Right lobe of liver (tissue), 4 donors: ENCODE data around the gene ARRDC4.

Experiments
- CTCF ChIP-seq, 4 donors: fragments of 200-600 bp in 3 of 4; fragments of 450-650 bp in 1 of 4; IDR thresholded peaks; one replicate each; pipeline versions ENCODE4 v1.5.1 to v1.8.0; 2016 to 2022; ENCODE audit warnings: antibody characterized with exemption in 4 of 4, mild to moderate bottlenecking in 2 of 4
- POLR2A ChIP-seq: fragments of 450-650 bp; IDR thresholded peaks from one replicate; pipeline ENCODE4 v1.6.1; 2017; ENCODE audit warnings: antibody characterized with exemption, mild to moderate bottlenecking
- donor health status: DM: no; HTN: no; CAD: no.
- donor health status: DM: no; HTN: no; CAD: no.
- donor health status: DM: no; HTN: yes; CAD: no.

- TF ChIP-seq CTCF (IDR thresholded peaks at IDR 0.05) (no peak), POLR2A (no peak)
Observed at GRCh38 chr15:97993310-97993738, 32.8 kb downstream of the ARRDC4 start.
